Prostate gland (tissue), 2 donors: ENCODE measurements around the gene FXYD5.

Experiments
- CTCF ChIP-seq, 4 experiments: fragments of 200-600 bp in 2 of 4; fragments of 450-650 bp in 2 of 4; sonication (generic) in 2 of 4; IDR thresholded peaks; 1 replicate in 3 of 4; 2 replicates in 1 of 4; pipeline ENCODE4 v1.5.1; 2016 to 2019; ENCODE audit warnings: antibody characterized with exemption in 4 of 4, mild to moderate bottlenecking in 2 of 4, moderate library complexity in 2 of 4
- POLR2A ChIP-seq: fragments of 450-650 bp; IDR thresholded peaks from one replicate; pipeline ENCODE4 v1.6.1; 2016; ENCODE audit warnings: antibody characterized with exemption, mild to moderate bottlenecking

- TF ChIP-seq CTCF (IDR thresholded peaks at IDR 0.05) (no peak), POLR2A (no peak)
These were observed 20.7 kb upstream of the FXYD5 start for GRCh38 chr19:35133826-35134225.
